ENCODE measurements around the gene STARD5.

- no peak for TF ChIP-seq POLR2AphosphoS5 (IDR thresholded peaks at IDR 0.05; ENCODE audit: borderline replicate concordance, low read depth, low read length)
- TF ChIP-seq EZH2 (IDR thresholded peaks at IDR 0.05) = no peak
Observed at GRCh38 chr15:81335631-81336030, 11.7 kb upstream of the STARD5 start.
